Neuronal stem cell (in vitro differentiated cells): ENCODE data around the gene KBTBD12.

Experiments used
- DNase-seq: peaks from one replicate; pipeline ENCODE4 v3.0.0-alpha.2; 2013; ENCODE audit warnings: low spot score
- H2AFZ ChIP-seq: one replicate; pipeline ENCODE4 v1.6.1; 2013; ENCODE audit warnings: mild to moderate bottlenecking, low read length, inconsistent platforms
- H2AK5ac ChIP-seq: 2 replicates; pipeline ENCODE4 v1.6.1; 2013; ENCODE audit warnings: low read depth, mild to moderate bottlenecking, inconsistent platforms, low read length, moderate library complexity, mixed read lengths
- H2BK120ac ChIP-seq: 2 replicates; pipeline ENCODE4 v1.6.1; 2013; ENCODE audit warnings: low read depth, mild to moderate bottlenecking, inconsistent platforms, low read length, moderate library complexity, mixed read lengths
- H2BK12ac ChIP-seq: one replicate; pipeline ENCODE4 v1.6.1; 2013; ENCODE audit warnings: low read length, inconsistent platforms
- H2BK15ac ChIP-seq: 2 replicates; pipeline ENCODE4 v1.6.1; 2013; ENCODE audit warnings: mild to moderate bottlenecking, low read length, inconsistent platforms, mixed read lengths
- H2BK5ac ChIP-seq: one replicate; pipeline ENCODE4 v1.6.1; 2013; ENCODE audit warnings: inconsistent platforms, mild to moderate bottlenecking, low read length, moderate library complexity
- H3K14ac ChIP-seq: one replicate; pipeline ENCODE4 v1.6.1; 2013; ENCODE audit warnings: low read length, inconsistent platforms
- H3K18ac ChIP-seq: 2 replicates; pipeline ENCODE4 v1.6.1; 2013; ENCODE audit warnings: low read length, inconsistent platforms
- H3K23ac ChIP-seq: 2 replicates; pipeline ENCODE4 v1.6.1; 2013; ENCODE audit warnings: low read depth, mild to moderate bottlenecking, mixed read lengths, low read length, inconsistent platforms; ENCODE audit not compliant: poor library complexity
- H3K27ac ChIP-seq: replicated peaks from 3 replicates; pipeline ENCODE4 v1.5.1; 2013; ENCODE audit warnings: low read length, inconsistent platforms
- H3K27me3 ChIP-seq, 3 experiments: 2 replicates each; pipeline ENCODE4 v1.6.1; 2013; ENCODE audit warnings: low read length in 3 of 3, mild to moderate bottlenecking in 2 of 3, inconsistent platforms in 1 of 3, low read depth in 1 of 3, mixed read lengths in 1 of 3, moderate library complexity in 1 of 3; ENCODE audit not compliant: control insufficient read depth in 3 of 3, insufficient read depth in 3 of 3
- H3K36me3 ChIP-seq, 2 donors: replicated peaks in 1 of 2; 2 replicates each; pipeline ENCODE4 v1.6.1; 2013; ENCODE audit warnings: low read length in 2 of 2; ENCODE audit not compliant: control insufficient read depth in 2 of 2, insufficient read depth in 2 of 2
- H3K4ac ChIP-seq: 2 replicates; pipeline ENCODE4 v1.6.1; 2013; ENCODE audit warnings: inconsistent platforms, mild to moderate bottlenecking, low read length, moderate library complexity
- H3K4me1 ChIP-seq, 2 donors: 1 replicate in 1 of 2; 2 replicates in 1 of 2; pipeline ENCODE4 v1.6.1; 2013; ENCODE audit warnings: low read length in 2 of 2, low read depth in 1 of 2; ENCODE audit not compliant: control insufficient read depth in 2 of 2, insufficient read depth in 1 of 2
- H3K4me2 ChIP-seq: one replicate; pipeline ENCODE4 v1.6.1; 2013; ENCODE audit warnings: mild to moderate bottlenecking, low read length, inconsistent platforms; ENCODE audit not compliant: insufficient read depth, poor library complexity, severe bottlenecking
- H3K4me3 ChIP-seq, 2 donors: 2 replicates each; pipeline ENCODE4 v1.5.1; 2013; ENCODE audit warnings: low read length in 2 of 2, mild to moderate bottlenecking in 2 of 2, inconsistent platforms in 1 of 2, moderate library complexity in 1 of 2
- H3K79me1 ChIP-seq: one replicate; pipeline ENCODE4 v1.6.1; 2013; ENCODE audit warnings: low read depth, mild to moderate bottlenecking, inconsistent platforms, low read length, moderate library complexity
- H3K9ac ChIP-seq: one replicate; pipeline ENCODE4 v1.6.1; 2013; ENCODE audit warnings: mild to moderate bottlenecking, low read depth, low read length, inconsistent platforms; ENCODE audit not compliant: poor library complexity
- H3K9me3 ChIP-seq, 2 donors: replicated peaks in 1 of 2; 2 replicates each; pipeline versions ENCODE3 to v1.6.1; 2013; ENCODE audit warnings: low read length in 2 of 2, mild to moderate bottlenecking in 2 of 2, inconsistent platforms in 1 of 2, low read depth in 1 of 2, mixed read lengths in 1 of 2, moderate library complexity in 1 of 2; ENCODE audit not compliant: control insufficient read depth in 2 of 2, insufficient read depth in 1 of 2
- H4K8ac ChIP-seq: one replicate; pipeline ENCODE4 v1.6.1; 2013; ENCODE audit warnings: low read depth, mild to moderate bottlenecking, inconsistent platforms, low read length, moderate library complexity
- H4K91ac ChIP-seq: one replicate; pipeline ENCODE4 v1.6.1; 2013; ENCODE audit warnings: low read length, low read depth, mild to moderate bottlenecking, inconsistent platforms; ENCODE audit not compliant: poor library complexity
- WGBS, 2 donors: extraction: QIAGEN DNeasy Blood & Tissue Kit; methylation state at CpG; one replicate each; pipeline ENCODE4 v1.1.7; 2013; ENCODE audit warnings: missing lambda C conversion rate in 2 of 2, mixed read lengths in 1 of 2; ENCODE audit not compliant: insufficient read length in 2 of 2, insufficient replicate concordance in 1 of 2; ENCODE audit errors: extremely low coverage in 2 of 2; 5-methylcytosine and 5-hydroxymethylcytosine counted together

Gene KBTBD12

DNA sequence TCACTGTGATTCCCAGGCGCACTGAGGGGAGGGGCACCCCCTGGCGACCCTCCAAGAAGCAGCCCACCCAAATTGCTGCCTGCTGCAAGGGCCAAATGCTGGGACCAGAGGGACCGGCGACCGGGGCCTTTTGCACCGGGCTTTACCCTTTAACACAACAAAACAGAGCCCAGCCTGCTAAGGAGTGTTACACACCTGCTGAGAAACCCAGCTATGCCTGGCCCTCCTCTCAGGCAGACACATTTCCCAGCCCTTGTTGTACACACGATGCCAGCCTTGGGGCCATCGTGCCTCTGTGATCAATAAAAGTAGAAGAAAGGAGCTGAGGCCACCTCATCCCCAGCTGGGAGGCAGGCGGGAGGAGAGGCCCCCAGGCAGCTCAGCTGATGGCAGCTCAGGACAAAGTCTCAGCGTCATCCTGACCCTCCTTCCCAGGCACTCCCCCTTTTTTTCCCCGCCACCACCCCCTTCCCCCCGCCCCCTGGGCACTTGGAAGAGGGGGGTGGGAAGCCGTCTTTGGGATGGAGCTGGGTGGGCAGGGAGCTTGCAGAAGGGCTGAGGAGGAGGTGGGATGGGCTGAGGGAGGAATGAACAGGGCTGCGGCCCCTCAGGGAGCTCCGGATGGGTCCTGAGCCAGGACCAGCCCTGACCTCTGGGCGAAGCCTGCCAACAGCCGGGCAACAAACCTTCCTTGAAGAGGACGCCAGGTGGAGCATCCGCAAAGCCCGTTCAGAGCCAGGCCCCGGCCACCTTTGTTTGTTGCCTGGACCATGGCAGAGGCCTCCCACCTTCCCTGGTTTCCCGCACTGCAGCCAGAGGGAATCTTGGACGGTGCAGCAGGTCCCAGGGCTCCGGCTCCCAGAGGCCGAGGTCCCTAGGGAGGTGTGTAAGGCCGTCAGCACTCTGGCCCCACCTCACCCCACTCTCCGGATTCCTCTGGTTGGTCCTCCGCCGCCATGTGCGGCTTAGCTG lies 91.3 kb downstream of the KBTBD12 start:
- Histone ChIP-seq H3K18ac (peak overlapping the region; percentile 69), H2AFZ (peak overlapping the region; percentile 83), H2BK120ac (peak overlapping the region; percentile 14), H4K91ac (no peak overlapping the region), H3K4me3 (no peak overlapping the region), H2BK15ac (peak overlapping the region; percentile 23), H3K9me3 (peaks cover 0 to 2% of the 10 kb centered on the region in 2 donors), H2BK5ac (peak overlapping the region; percentile 49), H3K27me3 (peaks cover 0 to 18% (median 0%) of the 10 kb centered on the region in 3 experiments), H2AK5ac (peak overlapping the region; percentile 10), H3K9ac (no peak overlapping the region), H3K4ac (no peak overlapping the region), H2BK12ac (peak overlapping the region; percentile 63), H3K4me2 (peak overlapping the region; percentile 32), H4K8ac (no peak overlapping the region), H3K14ac (no peak overlapping the region), H3K79me1 (no peaks in the 10 kb centered on the region), H3K4me1 (peaks cover 3 to 16% of the 10 kb centered on the region in 2 donors), H3K27ac (peak overlapping the region; percentile 44), H3K23ac (no peak overlapping the region), H3K36me3 (no peaks in the 10 kb centered on the region)
- WGBS, 2 donors = no CpG with 5 or more reads among the region's 30 CpGs
- peak; percentile 30 for DNase-seq

DNA sequence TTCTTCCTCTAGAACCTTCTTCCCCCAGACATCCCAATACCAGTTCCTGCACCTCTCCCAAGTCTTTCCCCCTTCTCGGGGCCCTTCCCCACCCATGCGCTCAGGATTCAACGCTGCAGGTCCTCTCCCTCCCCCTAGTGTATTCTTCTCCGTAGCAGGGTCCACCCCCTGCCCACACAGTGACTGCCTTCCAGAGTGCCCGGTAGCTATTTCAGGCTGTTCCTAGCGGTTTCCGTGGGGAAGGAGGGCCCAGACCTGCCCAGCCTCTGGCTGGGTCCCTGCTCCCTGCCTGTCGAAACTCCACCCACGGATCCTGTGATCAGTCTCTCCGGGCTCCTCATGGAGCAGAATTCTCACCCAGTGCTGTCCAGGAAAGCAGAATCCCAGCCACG lies 92.0 kb downstream of the KBTBD12 start:
- Histone ChIP-seq H3K4me2 (no peak overlapping the region), H2BK120ac (no peak overlapping the region), H3K4me3 (no peak overlapping the region), H3K79me1 (no peaks in the 10 kb centered on the region), H2BK15ac (peak overlapping the region; percentile 23), H3K36me3 (no peaks in the 10 kb centered on the region), H3K9ac (no peak overlapping the region), H2AFZ (peak overlapping the region; percentile 83), H2AK5ac (no peak overlapping the region), H4K91ac (no peak overlapping the region), H3K27ac (no peak overlapping the region), H3K23ac (no peak overlapping the region), H3K18ac (peak overlapping the region; percentile 66), H2BK5ac (no peak overlapping the region), H3K4ac (no peak overlapping the region), H3K4me1 (peaks cover 3 to 17% of the 10 kb centered on the region in 2 donors), H4K8ac (no peak overlapping the region), H3K9me3 (no peaks in the 10 kb centered on the region), H3K14ac (no peak overlapping the region), H3K27me3 (peaks cover 0 to 13% (median 0%) of the 10 kb centered on the region in 3 experiments), H2BK12ac (no peak overlapping the region)
- no peak for DNase-seq
- no CpG with 5 or more reads among the region's 11 CpGs for WGBS, 2 donors

DNA sequence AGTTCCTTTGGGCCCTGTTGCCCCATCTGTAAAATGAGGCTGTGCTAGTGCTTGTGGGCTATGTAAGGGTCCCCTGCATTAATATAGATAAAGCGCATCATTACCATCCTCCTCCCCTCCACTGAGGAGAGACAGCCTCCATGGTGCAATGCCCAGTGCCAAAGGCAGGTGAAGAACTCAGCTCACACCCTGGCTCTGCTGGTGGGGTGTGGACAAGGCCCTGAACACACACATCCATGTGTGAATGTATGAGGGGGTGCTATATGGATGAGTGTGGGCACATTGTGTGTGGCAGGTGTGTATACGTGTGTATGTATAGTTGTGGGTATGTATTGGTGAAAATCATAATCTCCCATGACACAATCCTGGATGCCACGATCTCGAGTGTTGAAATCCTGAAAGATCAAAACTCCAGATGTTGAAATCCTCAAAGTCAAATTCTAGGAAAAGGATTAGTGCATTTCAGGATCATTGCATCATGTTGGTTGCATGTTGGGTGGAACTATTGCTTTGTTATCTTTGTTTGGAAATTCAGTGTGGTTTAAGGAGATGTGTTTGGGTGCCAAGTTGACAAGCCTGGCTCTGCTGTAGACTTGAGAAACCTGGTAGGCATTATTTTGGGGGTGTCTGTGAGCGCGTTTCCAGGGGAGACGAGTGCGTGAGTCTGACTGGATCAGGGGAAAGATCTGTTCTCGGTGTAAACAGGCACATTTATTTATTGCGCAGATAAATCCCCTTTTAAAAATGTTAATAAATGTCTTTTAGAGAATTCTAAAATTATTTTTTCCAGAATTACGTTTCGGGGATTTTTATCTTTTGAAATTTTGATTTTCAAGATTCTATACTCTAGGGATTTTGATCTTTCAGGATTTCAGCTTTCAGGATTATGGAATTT lies 95.2 kb downstream of the KBTBD12 start:
- H4K8ac ChIP-seq = no peak overlapping the region
- no peak for DNase-seq

More for the DNA sequence above, 95.2 kb downstream of the KBTBD12 start:
- Histone ChIP-seq H3K4me2 (no peak overlapping the region), H2BK15ac (no peak overlapping the region), H3K23ac (no peak overlapping the region), H3K79me1 (no peaks in the 10 kb centered on the region), H3K27me3 (no peaks in the 10 kb centered on the region), H3K4ac (no peak overlapping the region), H2BK12ac (no peak overlapping the region), H3K9ac (no peak overlapping the region), H3K18ac (no peak overlapping the region), H2BK5ac (no peak overlapping the region), H2AFZ (no peak overlapping the region), H3K4me3 (peak overlapping the region in 1 of 2 donors; percentile 6), H2AK5ac (no peak overlapping the region), H4K91ac (no peak overlapping the region), H3K27ac (no peak overlapping the region), H3K9me3 (no peaks in the 10 kb centered on the region), H3K36me3 (no peaks in the 10 kb centered on the region), H3K14ac (no peak overlapping the region), H2BK120ac (no peak overlapping the region), H3K4me1 (peaks cover 3 to 17% of the 10 kb centered on the region in 2 donors)
- WGBS, 2 donors = no CpG with 5 or more reads among the region's 12 CpGs
